ENCODE results near the gene TIMP2.
"Not testable (repeated sequence)": the region's sequence is repeated elsewhere in the genome, so short reads cannot be mapped to it uniquely, and the experiment has no call there.

TIMP2 gene

GRCh38 chr17:78913115-78913514 is 12.1 kb downstream of the TIMP2 start:
- no peak for TF ChIP-seq CTCF (IDR thresholded peaks at IDR 0.05; ENCODE audit: insufficient read depth, low read depth, low read length, missing control alignments)
- no peak for DNase-seq (ENCODE audit: low read depth)
- H3K4me3 ChIP-seq (ENCODE audit: low read depth, low read length), result no peak overlapping the region

GRCh38 chr17:78912082-78912481 is 13.1 kb downstream of the TIMP2 start:
- DNase-seq (ENCODE audit: low read depth), result no peak
- no peak overlapping the region for H3K4me3 ChIP-seq (ENCODE audit: low read depth, low read length)
- no peak for TF ChIP-seq CTCF (IDR thresholded peaks at IDR 0.05; ENCODE audit: insufficient read depth, low read depth, low read length, missing control alignments)

- not testable (repeated sequence) for DNase-seq (ENCODE audit: low read depth); H3K4me3 ChIP-seq (ENCODE audit: low read depth, low read length)
Observed at GRCh38 chr17:78911543-78911942, 13.6 kb downstream of the TIMP2 start.

GRCh38 chr17:78910497-78911284 is 14.5 kb downstream of the TIMP2 start:
- no peak overlapping the region for H3K4me3 ChIP-seq (ENCODE audit: low read depth, low read length)
- DNase-seq (ENCODE audit: low read depth), result no peak
- TF ChIP-seq CTCF (IDR thresholded peaks at IDR 0.05; ENCODE audit: insufficient read depth, low read depth, low read length, missing control alignments), result no peak

- no peak for TF ChIP-seq CTCF (IDR thresholded peaks at IDR 0.05; ENCODE audit: insufficient read depth, low read depth, low read length, missing control alignments)
- DNase-seq (ENCODE audit: low read depth), result no peak
Observed at GRCh38 chr17:78908426-78908825, 16.8 kb downstream of the TIMP2 start.

GRCh38 chr17:78905541-78905940 is 19.6 kb downstream of the TIMP2 start:
- H3K4me3 ChIP-seq (ENCODE audit: low read depth, low read length), result no peak overlapping the region
- no peak for DNase-seq (ENCODE audit: low read depth)
- no peak for TF ChIP-seq CTCF (IDR thresholded peaks at IDR 0.05; ENCODE audit: insufficient read depth, low read depth, low read length, missing control alignments)

More at GRCh38 chr17:78908426-78908825, 16.8 kb downstream of the TIMP2 start:
- H3K4me3 ChIP-seq (ENCODE audit: low read depth, low read length), result no peak overlapping the region

GRCh38 chr17:78905116-78905515 is 20.1 kb downstream of the TIMP2 start:
- DNase-seq (ENCODE audit: low read depth), result no peak
- TF ChIP-seq CTCF (IDR thresholded peaks at IDR 0.05; ENCODE audit: insufficient read depth, low read depth, low read length, missing control alignments), result no peak
- H3K4me3 ChIP-seq (ENCODE audit: low read depth, low read length), result no peak overlapping the region
